Vagina (tissue), 2 donors: ENCODE data around the gene ERGIC1.

Experiments used
- POLR2A ChIP-seq, 2 donors: fragments of 450-650 bp; IDR thresholded peaks; one replicate each; pipeline ENCODE4 v1.6.1; 2017; ENCODE audit warnings: antibody characterized with exemption in 2 of 2, mild to moderate bottlenecking in 2 of 2, moderate library complexity in 2 of 2
- POLR2AphosphoS5 ChIP-seq, 2 donors: sonication (generic); formaldehyde crosslinking; IDR thresholded peaks; one replicate each; pipeline ENCODE4 v1.9.0; 2017; ENCODE audit warnings: antibody characterized with exemption in 2 of 2, mild to moderate bottlenecking in 2 of 2, low read depth in 1 of 2; ENCODE audit not compliant: insufficient read depth in 1 of 2
- TF ChIP-seq, protein P1 (sequence below), 3 experiments: fragments of 450-650 bp in 2 of 3; fragments of 200-600 bp in 1 of 3; sonication (generic) in 1 of 3; IDR thresholded peaks; one replicate each; pipeline ENCODE4 v1.5.1; 2017 to 2019; ENCODE audit warnings: antibody characterized with exemption in 3 of 3, mild to moderate bottlenecking in 2 of 3, moderate library complexity in 2 of 3

GRCh38 chr5:172852490-172853354 is 18.7 kb downstream of the ERGIC1 start:
- TF ChIP-seq, protein P1, sequence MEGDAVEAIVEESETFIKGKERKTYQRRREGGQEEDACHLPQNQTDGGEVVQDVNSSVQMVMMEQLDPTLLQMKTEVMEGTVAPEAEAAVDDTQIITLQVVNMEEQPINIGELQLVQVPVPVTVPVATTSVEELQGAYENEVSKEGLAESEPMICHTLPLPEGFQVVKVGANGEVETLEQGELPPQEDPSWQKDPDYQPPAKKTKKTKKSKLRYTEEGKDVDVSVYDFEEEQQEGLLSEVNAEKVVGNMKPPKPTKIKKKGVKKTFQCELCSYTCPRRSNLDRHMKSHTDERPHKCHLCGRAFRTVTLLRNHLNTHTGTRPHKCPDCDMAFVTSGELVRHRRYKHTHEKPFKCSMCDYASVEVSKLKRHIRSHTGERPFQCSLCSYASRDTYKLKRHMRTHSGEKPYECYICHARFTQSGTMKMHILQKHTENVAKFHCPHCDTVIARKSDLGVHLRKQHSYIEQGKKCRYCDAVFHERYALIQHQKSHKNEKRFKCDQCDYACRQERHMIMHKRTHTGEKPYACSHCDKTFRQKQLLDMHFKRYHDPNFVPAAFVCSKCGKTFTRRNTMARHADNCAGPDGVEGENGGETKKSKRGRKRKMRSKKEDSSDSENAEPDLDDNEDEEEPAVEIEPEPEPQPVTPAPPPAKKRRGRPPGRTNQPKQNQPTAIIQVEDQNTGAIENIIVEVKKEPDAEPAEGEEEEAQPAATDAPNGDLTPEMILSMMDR (IDR thresholded peaks at IDR 0.05), result no peak
- TF ChIP-seq POLR2A (IDR thresholded peaks at IDR 0.05) (no peak), POLR2AphosphoS5 (IDR thresholded peaks at IDR 0.05; ENCODE audit: insufficient read depth in 1 of 2, low read depth in 1 of 2) (no peak)
